GM10248 (cell line): Measurements from ENCODE around the gene NEUROD6.

Source experiments
- CTCF ChIA-PET: fragments of 300-600 bp; sonication (Branson Sonifier 250); formaldehyde crosslinking; extraction: SDS; loops from one replicate; lab custom pipeline; 2021; ENCODE audit warnings: antibody characterized with exemption; lab: Yijun Ruan, JAX
- POLR2A ChIA-PET: fragments of 350-650 bp; sonication (Branson Sonifier 250); formaldehyde crosslinking; extraction: SDS; loops from one replicate; lab custom pipeline; 2020; ENCODE audit warnings: antibody characterized with exemption; lab: Yijun Ruan, JAX
- DNase-seq: peaks from one replicate; pipeline ENCODE4 v3.0.0; 2012; ENCODE audit errors: extremely low spot score
- CTCF ChIP-seq: IDR thresholded peaks from 2 replicates; pipeline ENCODE4 v1.5.1; 2012; ENCODE audit warnings: mild to moderate bottlenecking, low read depth; ENCODE audit errors: extremely low read depth, missing control alignments, control extremely low read depth

Gene NEUROD6

DNA sequence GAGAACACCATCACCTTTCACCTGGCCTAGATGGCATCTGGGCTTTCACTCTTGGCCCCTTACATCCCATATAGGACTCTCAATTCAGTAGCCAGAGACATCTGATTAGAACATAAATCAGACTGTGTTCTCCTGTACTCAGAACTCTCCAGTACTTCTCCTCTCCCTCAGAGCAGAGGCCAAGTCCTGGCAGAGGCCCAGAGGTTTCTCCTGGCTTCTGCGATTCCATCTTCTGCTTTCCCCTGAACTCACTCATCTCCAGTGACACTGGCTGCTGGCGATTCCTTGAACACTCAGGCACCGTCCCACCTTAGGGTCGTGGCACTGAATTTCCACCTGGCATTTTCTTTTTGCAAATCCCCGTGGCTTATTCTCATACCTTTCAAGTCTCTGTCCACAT, 4.9 kb upstream of the NEUROD6 start:
- POLR2A ChIA-PET, result no interaction called here
- CTCF ChIA-PET, result interaction anchor here (1.0 kb wide), 1 partner anchor 18 kb away, joined by 3 read pairs; no protein-coding TSS in a partner anchor
- DNase-seq, result no peak
- TF ChIP-seq CTCF, result no peak

GRCh38 chr7:31343516-31344305, 3.2 kb upstream of the NEUROD6 start:
- POLR2A ChIA-PET, result no interaction called here
- no peak for TF ChIP-seq CTCF
- CTCF ChIA-PET, result no interaction called here
- no peak for DNase-seq

GRCh38 chr7:31341141-31341540, 615 bp upstream of the NEUROD6 start:
- TF ChIP-seq CTCF, result no peak
- no peak for DNase-seq
- ChIA-PET CTCF (no interaction called here), POLR2A (no interaction called here)

GRCh38 chr7:31340051-31340450, 475 bp downstream of the NEUROD6 start:
- no peak for DNase-seq
- ChIA-PET CTCF (no interaction called here), POLR2A (no interaction called here)
- TF ChIP-seq CTCF, result no peak

DNA sequence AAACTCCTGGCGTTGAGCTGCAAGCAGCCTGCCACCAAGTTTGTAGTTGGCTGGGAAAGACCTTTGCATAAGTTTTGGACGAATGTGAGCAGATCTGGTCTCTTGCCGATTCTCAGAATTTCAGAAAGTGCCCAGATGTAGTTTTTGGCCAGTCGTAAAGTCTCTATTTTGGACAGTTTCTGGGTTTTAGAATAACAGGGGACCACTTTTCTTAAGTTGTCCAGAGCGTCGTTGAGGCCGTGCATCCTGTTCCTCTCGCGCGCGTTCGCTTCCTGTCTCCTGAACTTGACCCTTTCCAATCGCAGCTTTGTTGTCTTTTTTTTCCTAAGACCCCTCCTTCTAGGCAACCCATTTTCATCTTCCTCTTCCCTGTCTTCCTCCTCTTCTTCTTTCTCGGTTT, 1.8 kb downstream of the NEUROD6 start:
- ChIA-PET POLR2A (no interaction called here), CTCF (interaction anchor here (0.8 kb wide), 1 partner anchor 48 kb away, joined by 3 read pairs; no protein-coding TSS in a partner anchor)
- DNase-seq, result no peak

GRCh38 chr7:31337002-31337565, 3.4 kb downstream of the NEUROD6 start:
- TF ChIP-seq CTCF, result no peak
- CTCF ChIA-PET, result interaction anchor here (1.1 kb wide), 1 partner anchor 13 kb away, joined by 3 read pairs; no protein-coding TSS in a partner anchor
- no peak for DNase-seq
- POLR2A ChIA-PET, result no interaction called here

More for the DNA sequence above, 1.8 kb downstream of the NEUROD6 start:
- no peak for TF ChIP-seq CTCF
